Ishikawa (cell line): Measurements from ENCODE around the gene DCDC2.

Experiments
- CEBPB ChIP-seq: IDR thresholded peaks from 2 replicates; pipeline ENCODE4 v1.6.1; 2012
- CREB1 ChIP-seq: IDR thresholded peaks from 2 replicates; pipeline ENCODE4 v1.6.1; 2012; ENCODE audit warnings: low read depth
- EGR1 ChIP-seq: IDR thresholded peaks from 2 replicates; pipeline ENCODE4 v1.6.1; 2012
- EP300 ChIP-seq: IDR thresholded peaks from 2 replicates; pipeline ENCODE4 v1.6.1; 2012; ENCODE audit warnings: borderline replicate concordance
- FOXM1 ChIP-seq: IDR thresholded peaks from 2 replicates; pipeline ENCODE4 v1.6.1; 2012; ENCODE audit warnings: low read depth, borderline replicate concordance
- NFIC ChIP-seq: IDR thresholded peaks from 2 replicates; pipeline ENCODE4 v1.6.1; 2012
- RAD21 ChIP-seq: IDR thresholded peaks from 2 replicates; pipeline ENCODE4 v1.6.1; 2012; ENCODE audit warnings: low read depth
- TAF1 ChIP-seq: IDR thresholded peaks from 2 replicates; pipeline ENCODE4 v1.6.1; 2012; ENCODE audit warnings: low read depth, mild to moderate bottlenecking
- TCF12 ChIP-seq: IDR thresholded peaks from 2 replicates; pipeline ENCODE4 v1.6.1; 2012; ENCODE audit warnings: low read depth
- TEAD4 ChIP-seq: IDR thresholded peaks from 2 replicates; pipeline ENCODE4 v1.6.1; 2012
- USF1 ChIP-seq: IDR thresholded peaks from 2 replicates; pipeline ENCODE4 v1.6.1; 2012
- YY1 ChIP-seq: IDR thresholded peaks from 2 replicates; pipeline ENCODE4 v1.6.1; 2012; ENCODE audit warnings: low read depth
- ZBTB7A ChIP-seq: IDR thresholded peaks from 2 replicates; pipeline ENCODE4 v1.6.1; 2012; ENCODE audit warnings: low read depth
- TF ChIP-seq, protein P1 (sequence below): IDR thresholded peaks from 2 replicates; pipeline ENCODE4 v1.6.1; 2012
- TF ChIP-seq, protein P2 (sequence below): IDR thresholded peaks from 2 replicates; pipeline ENCODE4 v1.6.1; 2012; ENCODE audit warnings: low read depth, mild to moderate bottlenecking

DCDC2 gene

GRCh38 chr6:24334285-24334684, 23.6 kb downstream of the DCDC2 start:
- no peak for TF ChIP-seq EGR1
- no peak for TF ChIP-seq RAD21
- TF ChIP-seq CREB1 = no peak
- no peak for TF ChIP-seq TAF1
- TF ChIP-seq EP300 = no peak
- no peak for TF ChIP-seq CEBPB
- TF ChIP-seq ZBTB7A = no peak
- TF ChIP-seq, protein P1, sequence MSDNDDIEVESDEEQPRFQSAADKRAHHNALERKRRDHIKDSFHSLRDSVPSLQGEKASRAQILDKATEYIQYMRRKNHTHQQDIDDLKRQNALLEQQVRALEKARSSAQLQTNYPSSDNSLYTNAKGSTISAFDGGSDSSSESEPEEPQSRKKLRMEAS = no peak
- no peak for TF ChIP-seq TCF12

- TF ChIP-seq, protein P2, sequence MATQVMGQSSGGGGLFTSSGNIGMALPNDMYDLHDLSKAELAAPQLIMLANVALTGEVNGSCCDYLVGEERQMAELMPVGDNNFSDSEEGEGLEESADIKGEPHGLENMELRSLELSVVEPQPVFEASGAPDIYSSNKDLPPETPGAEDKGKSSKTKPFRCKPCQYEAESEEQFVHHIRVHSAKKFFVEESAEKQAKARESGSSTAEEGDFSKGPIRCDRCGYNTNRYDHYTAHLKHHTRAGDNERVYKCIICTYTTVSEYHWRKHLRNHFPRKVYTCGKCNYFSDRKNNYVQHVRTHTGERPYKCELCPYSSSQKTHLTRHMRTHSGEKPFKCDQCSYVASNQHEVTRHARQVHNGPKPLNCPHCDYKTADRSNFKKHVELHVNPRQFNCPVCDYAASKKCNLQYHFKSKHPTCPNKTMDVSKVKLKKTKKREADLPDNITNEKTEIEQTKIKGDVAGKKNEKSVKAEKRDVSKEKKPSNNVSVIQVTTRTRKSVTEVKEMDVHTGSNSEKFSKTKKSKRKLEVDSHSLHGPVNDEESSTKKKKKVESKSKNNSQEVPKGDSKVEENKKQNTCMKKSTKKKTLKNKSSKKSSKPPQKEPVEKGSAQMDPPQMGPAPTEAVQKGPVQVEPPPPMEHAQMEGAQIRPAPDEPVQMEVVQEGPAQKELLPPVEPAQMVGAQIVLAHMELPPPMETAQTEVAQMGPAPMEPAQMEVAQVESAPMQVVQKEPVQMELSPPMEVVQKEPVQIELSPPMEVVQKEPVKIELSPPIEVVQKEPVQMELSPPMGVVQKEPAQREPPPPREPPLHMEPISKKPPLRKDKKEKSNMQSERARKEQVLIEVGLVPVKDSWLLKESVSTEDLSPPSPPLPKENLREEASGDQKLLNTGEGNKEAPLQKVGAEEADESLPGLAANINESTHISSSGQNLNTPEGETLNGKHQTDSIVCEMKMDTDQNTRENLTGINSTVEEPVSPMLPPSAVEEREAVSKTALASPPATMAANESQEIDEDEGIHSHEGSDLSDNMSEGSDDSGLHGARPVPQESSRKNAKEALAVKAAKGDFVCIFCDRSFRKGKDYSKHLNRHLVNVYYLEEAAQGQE = no peak
- TF ChIP-seq TAF1 (no peak), USF1 (peak; percentile 62), EP300 (peak; percentile 93), TEAD4 (peak; percentile 95), ZBTB7A (no peak), NFIC (peak; percentile 80), EGR1 (no peak), YY1 (no peak), RAD21 (peak; percentile 24; the same call in 1 of the 2 replicates), FOXM1 (peak; percentile 89; the same call in 1 of the 2 replicates), TCF12 (peak; percentile 95), CEBPB (no peak), CREB1 (no peak)
- TF ChIP-seq, protein P1 = peak; percentile 54; the same call in 1 of the 2 replicates
Measured at GRCh38 chr6:24332317-24332716, 25.5 kb downstream of the DCDC2 start.

GRCh38 chr6:24330137-24330732, 27.6 kb downstream of the DCDC2 start:
- TF ChIP-seq FOXM1 (no peak), ZBTB7A (no peak), NFIC (no peak), EP300 (no peak), RAD21 (no peak), EGR1 (no peak), USF1 (no peak), CEBPB (no peak), CREB1 (no peak), TCF12 (no peak), TAF1 (no peak), YY1 (no peak), TEAD4 (no peak)
- TF ChIP-seq, protein P2 = no peak
- TF ChIP-seq, protein P1 = no peak

GRCh38 chr6:24329451-24329850, 28.4 kb downstream of the DCDC2 start:
- TF ChIP-seq NFIC (no peak), EP300 (no peak), EGR1 (no peak), FOXM1 (no peak), RAD21 (no peak), TAF1 (no peak)
- TF ChIP-seq, protein P1 = no peak

GRCh38 chr6:24329022-24329421, 28.8 kb downstream of the DCDC2 start:
- TF ChIP-seq, protein P2 = no peak
